DOHH2 (cell line): ENCODE results near the gene AUH.

ENCODE experiments used
- CTCF ChIP-seq: fragments of 200-600 bp; sonication (generic); IDR thresholded peaks from one replicate; pipeline ENCODE4 v1.5.1; 2014; ENCODE audit warnings: antibody characterized with exemption, mild to moderate bottlenecking, low read depth, low read length; ENCODE audit not compliant: poor library complexity, severe bottlenecking
- EZH2phosphoT487 ChIP-seq: fragments of 200-600 bp; sonication (generic); IDR thresholded peaks from 2 replicates; pipeline ENCODE4 v1.6.1; 2017; ENCODE audit warnings: borderline replicate concordance, mild to moderate bottlenecking, antibody characterized with exemption, low read length, moderate library complexity, mixed read lengths

- no peak for TF ChIP-seq CTCF
- TF ChIP-seq EZH2phosphoT487, result no peak
Measured at GRCh38 chr9:91303741-91304415, 57.8 kb downstream of the AUH start.
